Measurements from ENCODE around the gene INTS7. TPM values are rescaled to one million over a fixed set of nuclear protein-coding genes. Genes with fewer than 3 reads are reported as not detected.
"Not testable (repeated sequence)": the region's sequence is repeated elsewhere in the genome, so short reads cannot be mapped to it uniquely, and the experiment has no call there.

Gene INTS7
- total RNA-seq, 1 experiment from 2014 or later = 35.5 TPM

GRCh38 chr1:211918843-211919414 is 116.4 kb downstream of the INTS7 start:
- intact Hi-C loops (cut with micrococcal nuclease; ENCODE audit: unreplicated experiment) (no loop called here), in situ Hi-C loops (cut with HindIII; ENCODE audit: low pct_unique_long_range_greater_than_20kb, low sequenced_read_pairs) (no loop called here)
- H3K27ac ChIP-seq (ENCODE audit: low read length) = no peak overlapping the region
- CTCF ChIA-PET = no interaction called here
- no peak overlapping the region for H3K4me3 ChIP-seq (ENCODE audit: low read depth in 2 of 2, low read length in 2 of 2)
- DNase-seq (ENCODE audit: low read depth, low spot score) (no peak), ATAC-seq (no peak)
- POLR2A ChIA-PET = no interaction called here
- H3K4me1 ChIP-seq (ENCODE audit: control insufficient read depth, insufficient read depth, low read length) = no peaks in the 10 kb centered on the region; the same call in 1 of the 2 replicates
- BruUV-seq (replicated peaks) = no TSS peak
- TF ChIP-seq SIN3A (IDR thresholded peaks at IDR 0.05; ENCODE audit: borderline replicate concordance, insufficient read depth, low read depth, low read length) (no peak), TCF7L2 (IDR thresholded peaks at IDR 0.05; ENCODE audit: low read depth, low read length) (no peak), REST (IDR thresholded peaks at IDR 0.05; ENCODE audit: insufficient read depth in 1 of 2, low read depth in 2 of 2, low read length in 1 of 2) (no peak), POLR2AphosphoS5 (IDR thresholded peaks at IDR 0.05; ENCODE audit: low read depth, low read length) (no peak), CTCF (IDR thresholded peaks at IDR 0.05) (no peak)
- H3K27me3 ChIP-seq (ENCODE audit: control insufficient read depth, insufficient read depth, low read length) = peaks cover 4% of the 10 kb centered on the region; the same call in 1 of the 2 replicates
- H3K9me3 ChIP-seq (ENCODE audit: control insufficient read depth, insufficient read depth, low read depth, low read length) = no peaks in the 10 kb centered on the region
- H3K36me3 ChIP-seq (ENCODE audit: control insufficient read depth, insufficient read depth, low read length) = no peaks in the 10 kb centered on the region

- H3K27me3 ChIP-seq (ENCODE audit: control insufficient read depth, insufficient read depth, low read length); DNase-seq (ENCODE audit: low read depth, low spot score); BruUV-seq (replicated peaks); H3K4me1 ChIP-seq (ENCODE audit: control insufficient read depth, insufficient read depth, low read length); ATAC-seq; intact Hi-C loops (cut with micrococcal nuclease; ENCODE audit: unreplicated experiment); in situ Hi-C loops (cut with HindIII; ENCODE audit: low pct_unique_long_range_greater_than_20kb, low sequenced_read_pairs); H3K27ac ChIP-seq (ENCODE audit: low read length); H3K4me3 ChIP-seq (ENCODE audit: low read depth in 2 of 2, low read length in 2 of 2); H3K36me3 ChIP-seq (ENCODE audit: control insufficient read depth, insufficient read depth, low read length); H3K9me3 ChIP-seq (ENCODE audit: control insufficient read depth, insufficient read depth, low read depth, low read length): not testable (repeated sequence)
- ChIA-PET CTCF (interaction anchor here (0.6 kb wide), 1 partner anchor 132 kb away, joined by 5 read pairs; no protein-coding TSS in a partner anchor), POLR2A (interaction anchor here (0.5 kb wide), 1 partner anchor 54 kb away, joined by 9 read pairs; no protein-coding TSS in a partner anchor)
These were observed 118.9 kb downstream of the INTS7 start for GRCh38 chr1:211916458-211916857.

- Histone ChIP-seq H3K9me3 (ENCODE audit: control insufficient read depth, insufficient read depth, low read depth, low read length) (no peaks in the 10 kb centered on the region), H3K27me3 (ENCODE audit: control insufficient read depth, insufficient read depth, low read length) (peaks cover 4% of the 10 kb centered on the region; the same call in 1 of the 2 replicates), H3K4me3 (ENCODE audit: low read depth in 2 of 2, low read length in 2 of 2) (no peak overlapping the region), H3K27ac (ENCODE audit: low read length) (no peak overlapping the region), H3K36me3 (ENCODE audit: control insufficient read depth, insufficient read depth, low read length) (no peaks in the 10 kb centered on the region), H3K4me1 (ENCODE audit: control insufficient read depth, insufficient read depth, low read length) (no peaks in the 10 kb centered on the region; the same call in 1 of the 2 replicates)
- in situ Hi-C loops (cut with HindIII; ENCODE audit: low pct_unique_long_range_greater_than_20kb, low sequenced_read_pairs) = no loop called here
- POLR2A ChIA-PET = no interaction called here
- BruUV-seq (replicated peaks) = no TSS peak
- CTCF ChIA-PET = no interaction called here
- intact Hi-C loops (cut with micrococcal nuclease; ENCODE audit: unreplicated experiment) = no loop called here
- DNase-seq (ENCODE audit: low read depth, low spot score) (no peak), ATAC-seq (no peak)
- TF ChIP-seq POLR2AphosphoS5 (IDR thresholded peaks at IDR 0.05; ENCODE audit: low read depth, low read length) (no peak), REST (IDR thresholded peaks at IDR 0.05; ENCODE audit: insufficient read depth in 1 of 2, low read depth in 2 of 2, low read length in 1 of 2) (no peak), CTCF (IDR thresholded peaks at IDR 0.05) (no peak), TCF7L2 (IDR thresholded peaks at IDR 0.05; ENCODE audit: low read depth, low read length) (no peak), SIN3A (IDR thresholded peaks at IDR 0.05; ENCODE audit: borderline replicate concordance, insufficient read depth, low read depth, low read length) (no peak)
These were observed 119.4 kb downstream of the INTS7 start for GRCh38 chr1:211915924-211916323.
